ENCODE data around the gene ERBIN. TPM values are rescaled to one million over a fixed set of nuclear protein-coding genes. Genes with fewer than 3 reads are reported as not detected.
A peak's percentile ranks its signal among the peaks of the same experiment; 100 is the strongest.

ERBIN gene
- total and polyA plus RNA-seq, 4 experiments from 2014 or later = 30.6 to 98.7 (median 72.2) TPM

DNA sequence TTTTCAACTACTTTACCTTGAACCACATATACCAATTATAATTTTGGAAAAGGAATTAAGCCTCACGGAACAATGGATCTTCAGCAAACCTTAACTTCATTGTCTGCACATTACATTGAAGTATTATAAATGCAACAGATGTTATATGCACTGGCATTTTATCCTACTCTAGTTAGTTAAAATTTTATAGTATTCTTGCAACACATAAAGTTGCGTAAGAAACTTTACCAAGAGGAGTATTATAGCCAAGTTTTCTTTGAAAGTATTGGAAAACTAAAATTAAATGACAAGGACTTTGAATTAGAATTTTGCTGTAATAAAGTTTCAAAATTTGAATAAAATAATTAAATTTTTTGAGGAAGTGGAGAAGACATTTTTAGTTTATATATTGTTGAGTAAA, 154.3 kb downstream of the ERBIN start:
- Mint-ChIP-seq H3K36me3 (peaks cover 29 to 35% of the 10 kb centered on the region in 2 donors), H3K4me3 (no peak overlapping the region)

DNA sequence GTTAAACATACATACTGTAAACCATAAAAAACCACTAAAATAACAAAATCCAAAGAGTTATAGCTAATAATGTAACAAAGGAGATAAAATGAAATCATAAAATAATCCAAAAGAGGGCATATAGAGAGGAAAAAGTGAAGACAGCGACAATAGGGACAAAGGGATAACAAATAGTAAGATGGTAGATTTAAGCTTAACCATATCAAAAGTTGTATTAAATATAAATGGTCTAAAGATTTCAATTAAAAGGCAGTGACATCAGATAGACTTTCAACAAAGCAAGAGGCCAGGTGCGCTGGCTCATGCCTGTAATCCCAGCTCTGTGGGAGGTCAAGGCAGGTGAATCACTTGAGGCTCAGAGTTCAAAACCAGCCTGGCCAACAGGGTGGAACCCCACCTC, 163.0 kb downstream of the ERBIN start:
- Mint-ChIP-seq H3K4me3 (no peak overlapping the region), H3K4me1 (no peaks in the 10 kb centered on the region), H3K27ac (peak overlapping the region in 1 of 7 donors; percentile 24), H3K9me3 (peaks cover 4 to 24% (median 18%) of the 10 kb centered on the region in 8 donors), H3K27me3 (no peaks in the 10 kb centered on the region), H3K36me3 (peaks cover 29 to 54% of the 10 kb centered on the region in 2 donors)
- Histone ChIP-seq H3K9me3 (ENCODE audit: control insufficient read depth in 1 of 2, low read length in 2 of 2) (no peaks in the 10 kb centered on the region), H3K36me3 (ENCODE audit: insufficient read depth, low read length) (no peaks in the 10 kb centered on the region), H3K27ac (ENCODE audit: low read depth, low read length) (no peak overlapping the region), H3K4me3 (ENCODE audit: low read length in 2 of 2) (no peak overlapping the region), H3K27me3 (ENCODE audit: insufficient read depth, low read length) (no peaks in the 10 kb centered on the region), H3K4me1 (ENCODE audit: insufficient read depth, low read length) (no peaks in the 10 kb centered on the region)
- POLR2A ChIA-PET (ENCODE audit: partially characterized antibody) = no interaction called here
- intact Hi-C loops (cut with micrococcal nuclease) = no loop called here
- CTCF ChIA-PET (ENCODE audit: partially characterized antibody) = interaction anchor here (0.7 kb wide), 1 partner anchor 138 kb away, joined by 4 read pairs; no protein-coding TSS in a partner anchor
- no peak for DNase-seq

More for the DNA sequence above, 154.3 kb downstream of the ERBIN start:
- H3K27me3 Mint-ChIP-seq = no peaks in the 10 kb centered on the region
- no peak overlapping the region for H3K27ac Mint-ChIP-seq
- peaks cover 0 to 4% (median under 1%) of the 10 kb centered on the region in 4 donors for H3K4me1 Mint-ChIP-seq
- no peak for DNase-seq
- Histone ChIP-seq H3K9me3 (ENCODE audit: control insufficient read depth in 1 of 2, low read length in 2 of 2) (no peaks in the 10 kb centered on the region), H3K4me1 (ENCODE audit: insufficient read depth, low read length) (no peaks in the 10 kb centered on the region), H3K27ac (ENCODE audit: low read depth, low read length) (no peak overlapping the region), H3K36me3 (ENCODE audit: insufficient read depth, low read length) (peaks cover 4% of the 10 kb centered on the region), H3K4me3 (ENCODE audit: low read length in 2 of 2) (no peak overlapping the region), H3K27me3 (ENCODE audit: insufficient read depth, low read length) (no peaks in the 10 kb centered on the region)
- ChIA-PET CTCF (ENCODE audit: partially characterized antibody) (no interaction called here), POLR2A (ENCODE audit: partially characterized antibody) (no interaction called here)
- peaks cover 0 to 4% (median 0%) of the 10 kb centered on the region in 8 donors for H3K9me3 Mint-ChIP-seq
- intact Hi-C loops (cut with micrococcal nuclease) = no loop called here

DNA sequence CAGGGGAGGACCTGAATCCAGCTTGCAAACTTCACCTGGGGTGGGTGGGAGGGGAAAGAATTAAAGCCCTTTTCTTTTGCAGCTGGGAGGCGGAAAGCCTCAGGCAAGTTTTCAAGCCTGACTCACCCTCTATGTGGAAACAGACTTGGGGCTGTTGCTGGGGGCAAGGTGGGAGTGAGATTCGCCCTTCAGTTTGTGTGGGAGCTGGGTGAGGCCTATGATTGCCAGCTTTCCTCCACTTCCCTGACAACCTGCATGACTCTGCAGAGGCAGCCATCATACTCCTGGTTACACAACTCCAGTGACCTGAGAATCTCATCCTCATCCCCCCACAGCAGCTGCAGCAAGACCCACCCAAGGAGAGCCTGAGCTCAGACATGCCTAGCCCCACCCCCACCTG, 174.5 kb downstream of the ERBIN start:
- Histone ChIP-seq H3K4me3 (ENCODE audit: low read length in 2 of 2) (no peak overlapping the region), H3K27me3 (ENCODE audit: insufficient read depth, low read length) (no peaks in the 10 kb centered on the region), H3K4me1 (ENCODE audit: insufficient read depth, low read length) (no peaks in the 10 kb centered on the region), H3K27ac (ENCODE audit: low read depth, low read length) (no peak overlapping the region), H3K9me3 (ENCODE audit: control insufficient read depth in 1 of 2, low read length in 2 of 2) (peaks cover 0 to 8% of the 10 kb centered on the region in 2 donors), H3K36me3 (ENCODE audit: insufficient read depth, low read length) (no peaks in the 10 kb centered on the region)
- POLR2A ChIA-PET (ENCODE audit: partially characterized antibody) = no interaction called here
- no peak for DNase-seq
- H3K36me3 Mint-ChIP-seq = peaks cover 13 to 20% of the 10 kb centered on the region in 2 donors
- no peaks in the 10 kb centered on the region for H3K27me3 Mint-ChIP-seq
- peaks cover 6 to 78% (median 64%) of the 10 kb centered on the region in 8 donors for H3K9me3 Mint-ChIP-seq
- intact Hi-C loops (cut with micrococcal nuclease) = no loop called here
- CTCF ChIA-PET (ENCODE audit: partially characterized antibody) = interaction anchor here (1.0 kb wide), 1 partner anchor 28 kb away, joined by 3 read pairs; no protein-coding TSS in a partner anchor
- no peak overlapping the region for H3K4me3 Mint-ChIP-seq
- H3K4me1 Mint-ChIP-seq = peaks cover 0 to 2% (median 0%) of the 10 kb centered on the region in 4 donors
- H3K27ac Mint-ChIP-seq = peak overlapping the region in 1 of 7 donors; percentile 8

DNA sequence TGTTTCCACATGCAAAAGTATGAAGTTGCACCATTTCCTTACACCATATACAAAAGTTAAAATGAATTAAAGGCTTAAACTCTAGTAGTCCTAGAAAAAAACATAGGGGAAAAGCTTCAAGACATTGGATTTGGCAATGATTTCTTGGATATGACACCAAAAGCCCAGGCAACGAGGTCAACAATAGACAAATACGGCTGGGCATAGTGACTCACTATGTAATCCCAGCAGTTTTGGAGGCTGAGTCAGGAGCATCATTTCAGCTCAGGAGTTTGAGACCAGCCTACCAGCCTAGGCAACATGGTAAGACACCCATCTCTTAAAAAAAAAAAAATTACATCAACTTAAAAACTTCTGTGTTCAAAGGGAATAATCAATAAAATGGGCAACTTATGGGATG, 186.8 kb downstream of the ERBIN start:
- intact Hi-C loops (cut with micrococcal nuclease) = no loop called here
- Histone ChIP-seq H3K4me3 (ENCODE audit: low read length in 2 of 2) (no peak overlapping the region), H3K9me3 (ENCODE audit: control insufficient read depth in 1 of 2, low read length in 2 of 2) (peaks cover 0 to 8% of the 10 kb centered on the region in 2 donors), H3K27me3 (ENCODE audit: insufficient read depth, low read length) (no peaks in the 10 kb centered on the region), H3K27ac (ENCODE audit: low read depth, low read length) (no peak overlapping the region), H3K36me3 (ENCODE audit: insufficient read depth, low read length) (no peaks in the 10 kb centered on the region), H3K4me1 (ENCODE audit: insufficient read depth, low read length) (no peaks in the 10 kb centered on the region)
- POLR2A ChIA-PET (ENCODE audit: partially characterized antibody) = no interaction called here
- no peak overlapping the region for H3K4me3 Mint-ChIP-seq
- peaks cover 8 to 13% of the 10 kb centered on the region in 2 donors for H3K36me3 Mint-ChIP-seq
- DNase-seq = no peak
- no peaks in the 10 kb centered on the region for H3K27me3 Mint-ChIP-seq
- no peak overlapping the region for H3K27ac Mint-ChIP-seq
- peaks cover 2 to 53% (median 49%) of the 10 kb centered on the region in 8 donors for H3K9me3 Mint-ChIP-seq
- no peaks in the 10 kb centered on the region for H3K4me1 Mint-ChIP-seq
- CTCF ChIA-PET (ENCODE audit: partially characterized antibody) = no interaction called here

DNA sequence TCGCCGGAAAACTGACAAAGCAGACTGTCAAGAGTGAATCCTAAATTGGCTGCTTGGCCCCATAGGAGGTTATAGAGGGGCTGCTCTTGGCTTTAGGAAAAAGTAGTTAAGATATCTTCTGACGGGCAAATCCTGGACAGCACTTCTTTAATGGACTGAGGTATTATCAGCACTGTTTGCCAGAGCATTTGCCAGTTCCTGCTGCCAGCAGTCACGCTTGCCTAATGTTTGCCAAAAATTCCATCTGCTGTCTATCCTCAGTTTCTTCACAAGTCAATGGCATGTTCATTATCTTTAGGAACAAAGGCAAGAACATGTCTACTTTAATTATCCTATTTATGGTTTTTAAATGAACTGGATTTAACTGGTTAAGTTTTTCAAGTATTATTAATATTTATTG, 191.9 kb downstream of the ERBIN start:
- intact Hi-C loops (cut with micrococcal nuclease) = no loop called here
- no peaks in the 10 kb centered on the region for H3K36me3 ChIP-seq (ENCODE audit: insufficient read depth, low read length)
- no peaks in the 10 kb centered on the region for H3K27me3 ChIP-seq (ENCODE audit: insufficient read depth, low read length)
- H3K4me1 ChIP-seq (ENCODE audit: insufficient read depth, low read length) = no peaks in the 10 kb centered on the region
- Mint-ChIP-seq H3K27me3 (peaks cover 2 to 3% of the 10 kb centered on the region in 2 donors), H3K27ac (no peak overlapping the region), H3K4me3 (no peak overlapping the region), H3K4me1 (no peaks in the 10 kb centered on the region), H3K36me3 (peaks cover 0 to 1% of the 10 kb centered on the region in 2 donors), H3K9me3 (peaks cover 2 to 12% (median 7%) of the 10 kb centered on the region in 8 donors)
- H3K4me3 ChIP-seq (ENCODE audit: low read length in 2 of 2) = no peak overlapping the region
- H3K9me3 ChIP-seq (ENCODE audit: control insufficient read depth in 1 of 2, low read length in 2 of 2) = peaks cover 0 to 4% of the 10 kb centered on the region in 2 donors
- DNase-seq = no peak
- ChIA-PET POLR2A (ENCODE audit: partially characterized antibody) (no interaction called here), CTCF (ENCODE audit: partially characterized antibody) (no interaction called here)
- H3K27ac ChIP-seq (ENCODE audit: low read depth, low read length) = no peak overlapping the region

DNA sequence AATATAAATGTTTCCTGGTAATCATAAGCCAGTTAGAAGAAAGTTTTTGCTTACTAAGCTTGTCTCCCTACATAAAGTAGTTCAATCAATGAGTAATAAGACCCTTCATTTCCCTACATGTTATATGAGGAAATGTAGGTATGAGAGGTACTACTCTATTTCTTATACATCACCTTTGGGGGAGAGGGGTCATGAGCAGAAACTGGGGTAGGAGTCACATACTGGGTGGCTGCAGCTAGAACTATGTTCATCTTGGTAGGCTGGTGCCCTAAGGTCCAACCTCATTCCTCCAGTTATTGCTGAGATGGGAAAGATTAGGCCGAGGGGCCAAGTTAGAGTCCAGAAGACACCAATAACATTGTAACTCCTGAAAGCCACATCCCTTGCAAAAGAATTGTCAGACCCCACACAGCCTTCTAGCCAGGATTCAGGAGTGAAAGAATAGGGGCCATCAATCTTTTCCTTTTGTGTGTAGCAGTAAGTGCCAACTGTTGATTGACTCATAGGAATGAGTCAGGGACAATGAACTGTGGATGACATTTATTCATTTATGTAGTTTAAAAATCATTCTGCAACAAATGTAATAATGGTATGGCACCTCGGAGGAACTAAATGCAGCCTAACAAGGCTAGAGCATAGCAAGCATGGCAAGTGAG, 196.1 kb downstream of the ERBIN start:
- Mint-ChIP-seq H3K36me3 (no peaks in the 10 kb centered on the region), H3K4me1 (no peaks in the 10 kb centered on the region), H3K27ac (no peak overlapping the region), H3K9me3 (no peaks in the 10 kb centered on the region), H3K4me3 (no peak overlapping the region), H3K27me3 (peaks cover 2 to 3% of the 10 kb centered on the region in 2 donors)
- Histone ChIP-seq H3K27me3 (ENCODE audit: insufficient read depth, low read length) (no peaks in the 10 kb centered on the region), H3K27ac (ENCODE audit: low read depth, low read length) (no peak overlapping the region), H3K4me1 (ENCODE audit: insufficient read depth, low read length) (no peaks in the 10 kb centered on the region), H3K4me3 (ENCODE audit: low read length in 2 of 2) (no peak overlapping the region), H3K36me3 (ENCODE audit: insufficient read depth, low read length) (no peaks in the 10 kb centered on the region), H3K9me3 (ENCODE audit: control insufficient read depth in 1 of 2, low read length in 2 of 2) (no peaks in the 10 kb centered on the region)
- no peak for DNase-seq
- ChIA-PET CTCF (ENCODE audit: partially characterized antibody) (no interaction called here), POLR2A (ENCODE audit: partially characterized antibody) (no interaction called here)
- intact Hi-C loops (cut with micrococcal nuclease) = no loop called here

DNA sequence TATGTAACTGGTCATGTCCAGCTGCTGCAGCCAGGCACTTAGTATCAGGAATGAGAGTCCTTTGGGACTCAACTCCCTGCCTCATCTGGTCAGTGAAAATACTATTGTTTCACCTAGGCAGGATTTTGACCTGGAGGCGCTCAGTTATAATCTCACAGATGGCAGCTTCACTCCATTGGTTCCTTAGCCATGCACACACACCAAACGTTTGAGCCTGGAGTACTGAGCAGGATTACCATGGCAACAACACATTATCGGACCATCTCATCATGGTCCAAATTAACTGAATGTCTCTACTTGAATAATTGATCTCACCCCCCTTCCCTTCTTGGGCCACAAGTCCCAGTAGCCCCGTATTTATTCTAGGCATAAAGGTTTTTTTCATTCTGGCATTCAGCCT, 202.8 kb downstream of the ERBIN start:
- intact Hi-C loops (cut with micrococcal nuclease) = no loop called here
- H3K4me3 ChIP-seq (ENCODE audit: low read length in 2 of 2) = no peak overlapping the region
- Mint-ChIP-seq H3K4me1 (no peaks in the 10 kb centered on the region), H3K27ac (no peak overlapping the region), H3K36me3 (peaks cover 0 to 4% of the 10 kb centered on the region in 2 donors), H3K9me3 (peaks cover 2 to 11% (median 6%) of the 10 kb centered on the region in 8 donors), H3K4me3 (no peak overlapping the region), H3K27me3 (peaks cover 0 to 4% of the 10 kb centered on the region in 2 donors)
- DNase-seq = no peak
- no peak overlapping the region for H3K27ac ChIP-seq (ENCODE audit: low read depth, low read length)
- H3K4me1 ChIP-seq (ENCODE audit: insufficient read depth, low read length) = no peaks in the 10 kb centered on the region
- H3K36me3 ChIP-seq (ENCODE audit: insufficient read depth, low read length) = no peaks in the 10 kb centered on the region
- no peaks in the 10 kb centered on the region for H3K27me3 ChIP-seq (ENCODE audit: insufficient read depth, low read length)
- H3K9me3 ChIP-seq (ENCODE audit: control insufficient read depth in 1 of 2, low read length in 2 of 2) = no peaks in the 10 kb centered on the region
- ChIA-PET CTCF (ENCODE audit: partially characterized antibody) (no interaction called here), POLR2A (ENCODE audit: partially characterized antibody) (no interaction called here)

Data from CD4-positive, alpha-beta memory T cell (primary cell).